Neural crest cell (in vitro differentiated cells): ENCODE measurements around the gene JSRP1. TPM values are rescaled to one million over a fixed set of nuclear protein-coding genes. Genes with fewer than 3 reads are reported as not detected.
A peak's percentile ranks its signal among the peaks of the same experiment; 100 is the strongest.

Experiments
- DNase-seq: peaks from one replicate; pipeline ENCODE4 v3.0.0; 2021; ENCODE audit warnings: low read depth, mixed read lengths, low spot score
- H3K27ac Mint-ChIP-seq: one replicate; pipeline ENCODE4 v1.8.0; 2021; ENCODE audit warnings: mild to moderate bottlenecking, mixed read lengths; ENCODE audit not compliant: unreplicated experiment
- H3K27me3 Mint-ChIP-seq: 2 replicates; pipeline ENCODE4 v1.8.0; 2021; ENCODE audit warnings: low read depth, mild to moderate bottlenecking, mixed read lengths
- H3K36me3 Mint-ChIP-seq: 2 replicates; pipeline ENCODE4 v1.8.0; 2021; ENCODE audit warnings: low read depth, mild to moderate bottlenecking, mixed read lengths
- H3K4me1 Mint-ChIP-seq: 2 replicates; pipeline ENCODE4 v1.8.0; 2021; ENCODE audit warnings: mixed read lengths
- H3K4me3 Mint-ChIP-seq: one replicate; pipeline ENCODE4 v1.8.0; 2021; ENCODE audit warnings: mild to moderate bottlenecking, mixed read lengths
- H3K9me3 Mint-ChIP-seq: 2 replicates; pipeline ENCODE4 v1.8.0; 2021; ENCODE audit warnings: mixed read lengths
- CTCF ChIP-seq: fragments of 200-600 bp; sonication (generic); conservative IDR thresholded peaks from 2 replicates; pipeline ENCODE4 v1.5.0; 2021; ENCODE audit warnings: antibody characterized with exemption, mild to moderate bottlenecking
- total RNA-seq: library from RNA; stranded (reverse); gene quantifications from 2 replicates; pipeline ENCODE4 v1.2.1, GENCODE V29; 2021

The JSRP1 gene
- total RNA-seq, 1 donor from 2014 or later, result 0.40 TPM

GRCh38 chr19:2252797-2253105, 3.5 kb downstream of the JSRP1 start:
- Mint-ChIP-seq H3K4me1 (peaks cover 5% of the 10 kb centered on the region), H3K4me3 (peak overlapping the region; percentile 54), H3K27me3 (peaks cover 13% of the 10 kb centered on the region), H3K9me3 (no peaks in the 10 kb centered on the region), H3K27ac (no peak overlapping the region), H3K36me3 (no peaks in the 10 kb centered on the region)
- DNase-seq, result no peak
- no peak for TF ChIP-seq CTCF

- TF ChIP-seq CTCF, result no peak
- no peaks in the 10 kb centered on the region for H3K36me3 Mint-ChIP-seq
- no peaks in the 10 kb centered on the region for H3K9me3 Mint-ChIP-seq
- H3K27me3 Mint-ChIP-seq, result peaks cover 13% of the 10 kb centered on the region
- peaks cover 5% of the 10 kb centered on the region for H3K4me1 Mint-ChIP-seq
- H3K27ac Mint-ChIP-seq, result no peak overlapping the region
- peak overlapping the region; percentile 54 for H3K4me3 Mint-ChIP-seq
- no peak for DNase-seq
These were observed 4.0 kb downstream of the JSRP1 start for GRCh38 chr19:2252055-2252796.

GRCh38 chr19:2251106-2252054, 4.8 kb downstream of the JSRP1 start:
- Mint-ChIP-seq H3K27me3 (peaks cover 13% of the 10 kb centered on the region), H3K4me1 (peaks cover 5% of the 10 kb centered on the region), H3K9me3 (no peaks in the 10 kb centered on the region), H3K36me3 (no peaks in the 10 kb centered on the region), H3K4me3 (no peak overlapping the region), H3K27ac (no peak overlapping the region)
- no peak for TF ChIP-seq CTCF
- no peak for DNase-seq

GRCh38 chr19:2250766-2251105, 5.5 kb downstream of the JSRP1 start:
- Mint-ChIP-seq H3K27me3 (peaks cover 13% of the 10 kb centered on the region), H3K36me3 (no peaks in the 10 kb centered on the region), H3K4me3 (no peak overlapping the region), H3K27ac (no peak overlapping the region), H3K9me3 (no peaks in the 10 kb centered on the region), H3K4me1 (peaks cover 5% of the 10 kb centered on the region)
- DNase-seq, result no peak
- no peak for TF ChIP-seq CTCF

- H3K4me1 Mint-ChIP-seq, result peaks cover 5% of the 10 kb centered on the region
- no peak overlapping the region for H3K27ac Mint-ChIP-seq
- TF ChIP-seq CTCF, result no peak
- no peaks in the 10 kb centered on the region for H3K9me3 Mint-ChIP-seq
- H3K36me3 Mint-ChIP-seq, result no peaks in the 10 kb centered on the region
- H3K4me3 Mint-ChIP-seq, result peak overlapping the region; percentile 47
- H3K27me3 Mint-ChIP-seq, result peaks cover 13% of the 10 kb centered on the region
- no peak for DNase-seq
These were observed 6.1 kb downstream of the JSRP1 start for GRCh38 chr19:2249880-2250765.
